ENCODE results near the gene SMYD3.
A peak's percentile ranks its signal among the peaks of the same experiment; 100 is the strongest.

SMYD3 gene

DNA sequence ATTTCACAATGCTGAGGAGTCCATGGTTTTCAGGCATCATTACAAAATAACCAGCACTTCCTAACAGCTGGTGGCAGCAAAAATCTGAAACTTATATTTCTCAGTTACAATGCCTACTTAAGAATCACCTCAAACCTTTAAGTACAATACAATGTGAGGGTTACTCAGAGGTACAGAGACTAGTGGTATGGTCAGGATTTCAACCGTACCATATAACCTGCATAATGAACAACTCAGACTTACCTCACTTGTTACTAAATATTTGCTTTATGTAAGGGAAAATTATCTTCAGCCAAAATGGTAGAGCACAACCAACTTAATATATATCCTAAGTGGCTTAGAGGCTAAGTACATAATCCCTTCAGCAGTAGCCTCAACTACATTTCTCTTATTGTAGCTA, 344.5 kb downstream of the SMYD3 start:
- DNase-seq: no peak

- no peak for DNase-seq
Measured at GRCh38 chr1:246161626-246162025, 345.5 kb downstream of the SMYD3 start.

DNA sequence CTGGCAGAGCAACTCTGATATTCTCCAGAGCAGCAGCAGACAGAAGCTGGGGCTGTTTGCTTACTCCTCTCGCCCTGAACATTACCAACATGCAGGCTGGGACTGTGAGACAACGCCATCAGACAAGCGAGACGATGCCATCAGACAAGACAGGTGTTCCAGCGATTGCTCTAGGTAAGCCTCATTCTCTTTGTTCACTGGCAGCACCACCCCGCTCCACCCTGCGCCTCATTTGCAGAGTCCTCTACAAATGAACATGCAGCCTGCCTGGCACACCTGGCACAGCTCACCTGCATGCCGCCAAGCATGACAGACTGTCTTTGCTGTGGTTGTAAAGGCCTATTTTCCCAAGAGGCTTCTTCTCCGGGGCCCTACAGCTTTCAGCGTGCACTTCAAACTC, 346.2 kb downstream of the SMYD3 start:
- no peak for DNase-seq

GRCh38 chr1:246160374-246160773, 346.7 kb downstream of the SMYD3 start:
- DNase-seq: no peak

DNA sequence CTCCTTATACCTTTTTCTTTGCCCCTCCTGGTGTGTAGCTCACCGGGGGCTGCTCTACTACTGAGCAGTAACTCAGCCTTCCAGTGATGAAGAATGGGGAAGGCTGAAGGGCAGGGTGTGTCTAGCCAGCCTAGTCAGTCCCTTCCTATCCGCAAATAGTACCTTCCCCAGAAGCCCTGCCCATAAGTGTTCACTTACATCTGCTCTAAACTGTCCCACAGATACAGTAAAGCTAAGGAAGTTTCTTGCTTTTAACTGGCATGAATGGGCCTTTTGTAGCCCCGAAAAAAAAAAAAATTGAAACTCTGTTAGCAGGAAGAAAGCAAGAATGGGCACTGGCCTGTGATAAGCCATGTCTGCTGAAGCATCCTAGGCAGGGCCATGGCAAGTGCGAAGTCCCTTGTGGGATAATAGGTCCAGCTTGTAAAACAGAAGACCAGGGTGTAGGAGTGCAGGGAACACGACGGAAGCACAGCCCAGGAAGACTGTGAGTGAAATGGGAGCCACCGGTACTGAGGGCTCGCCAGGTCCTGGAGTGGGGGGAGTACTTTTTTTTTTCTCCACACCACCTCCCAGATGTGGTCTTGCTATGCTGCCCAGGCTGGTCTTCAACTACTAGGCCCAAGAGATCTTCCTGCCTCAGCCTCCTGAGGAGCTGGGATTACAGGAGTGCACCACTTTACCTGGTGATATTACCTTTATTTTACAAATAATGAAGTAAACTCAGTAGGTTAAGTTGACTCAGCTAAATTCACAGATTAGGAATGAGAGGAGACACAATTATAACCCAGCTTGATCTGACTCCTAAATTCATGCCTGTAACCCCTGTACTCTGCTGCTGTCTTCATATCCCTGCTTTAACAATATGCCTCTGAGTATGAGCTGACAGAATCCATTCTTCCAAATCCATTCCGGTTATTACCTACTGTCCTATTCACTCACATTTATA, 347.5 kb downstream of the SMYD3 start:
- DNase-seq: no peak

DNA sequence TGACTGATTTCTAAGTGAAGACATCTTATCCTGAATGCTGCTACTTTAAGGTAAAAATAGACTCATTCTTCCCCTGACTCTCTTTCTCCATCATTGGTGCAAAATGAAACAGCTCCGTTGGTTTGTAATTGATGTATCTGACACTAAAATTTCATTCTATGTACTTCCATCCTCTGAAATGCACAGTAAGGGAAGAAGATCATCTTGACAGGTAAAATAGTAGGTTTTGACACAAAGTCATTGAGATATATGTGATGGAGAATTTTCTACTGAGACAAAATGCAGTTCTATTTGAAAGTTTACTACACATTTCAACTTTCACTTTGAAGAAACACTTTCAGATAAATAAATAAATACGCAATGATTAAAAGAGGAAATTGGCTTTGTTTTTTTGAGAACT, 348.9 kb downstream of the SMYD3 start:
- no peak for DNase-seq

- DNase-seq: no peak
Measured at GRCh38 chr1:246157516-246157915, 349.6 kb downstream of the SMYD3 start.

DNA sequence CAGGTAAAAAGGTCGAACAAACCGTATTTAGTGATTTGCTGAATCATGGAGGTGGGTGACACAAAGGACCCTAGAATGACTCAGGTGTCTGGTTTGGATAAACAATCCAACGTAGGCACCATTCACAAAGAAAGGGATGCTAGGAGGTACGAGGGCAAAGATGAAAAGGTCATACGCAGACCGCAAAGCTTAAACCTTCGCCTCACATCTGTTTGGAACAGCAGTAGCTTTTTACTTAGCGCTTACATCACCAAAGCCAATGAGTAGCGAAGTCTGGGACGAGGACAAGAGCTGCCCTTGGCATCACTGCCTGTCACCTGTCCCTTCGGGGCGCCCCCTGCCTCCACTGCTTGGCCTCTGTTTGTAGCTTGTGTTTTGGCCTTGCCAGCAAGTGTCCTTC, 350.2 kb downstream of the SMYD3 start:
- DNase-seq: no peak

DNA sequence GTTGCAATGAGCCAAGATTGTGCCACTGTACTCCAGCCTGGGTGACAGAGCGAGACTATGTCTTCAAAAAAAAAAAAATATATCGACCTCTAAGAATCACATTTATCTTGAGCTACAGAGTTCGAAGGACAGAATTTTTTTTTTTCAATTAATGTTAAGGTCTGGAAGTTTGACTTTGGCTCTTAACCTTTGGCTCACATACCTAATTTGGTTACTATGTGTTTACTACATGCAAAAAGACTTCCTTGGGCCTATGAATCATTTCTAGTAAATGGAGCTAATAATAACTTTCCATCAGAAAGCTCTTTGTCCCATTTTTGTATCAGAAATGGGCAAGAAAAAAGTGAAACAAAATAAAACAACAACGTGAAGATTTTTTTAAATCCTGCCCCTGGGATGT, 351.2 kb downstream of the SMYD3 start:
- no peak for DNase-seq

GRCh38 chr1:246153796-246154212, 353.3 kb downstream of the SMYD3 start:
- no peak for DNase-seq

DNA sequence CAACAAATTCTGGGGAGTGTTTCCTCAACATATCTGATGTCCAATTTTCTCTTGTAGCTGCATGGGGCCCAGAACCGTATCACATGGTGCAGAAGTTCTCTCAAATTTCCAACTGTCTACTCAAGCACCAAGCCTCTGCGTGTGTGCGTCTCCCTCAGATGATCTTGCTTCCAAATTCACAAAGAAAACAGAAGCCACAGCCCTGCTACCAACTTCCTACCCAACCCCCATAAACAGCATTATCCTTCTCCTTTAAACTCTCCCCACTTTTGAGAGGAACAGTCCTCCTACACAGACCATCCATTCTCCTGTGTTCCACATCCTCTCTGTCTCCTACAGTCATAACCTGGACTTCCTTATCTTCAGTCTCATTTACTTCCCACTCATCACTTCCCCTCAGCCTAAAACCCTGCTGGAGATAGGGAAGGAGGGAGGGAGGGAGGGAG, 354.1 kb downstream of the SMYD3 start:
- DNase-seq: no peak

DNA sequence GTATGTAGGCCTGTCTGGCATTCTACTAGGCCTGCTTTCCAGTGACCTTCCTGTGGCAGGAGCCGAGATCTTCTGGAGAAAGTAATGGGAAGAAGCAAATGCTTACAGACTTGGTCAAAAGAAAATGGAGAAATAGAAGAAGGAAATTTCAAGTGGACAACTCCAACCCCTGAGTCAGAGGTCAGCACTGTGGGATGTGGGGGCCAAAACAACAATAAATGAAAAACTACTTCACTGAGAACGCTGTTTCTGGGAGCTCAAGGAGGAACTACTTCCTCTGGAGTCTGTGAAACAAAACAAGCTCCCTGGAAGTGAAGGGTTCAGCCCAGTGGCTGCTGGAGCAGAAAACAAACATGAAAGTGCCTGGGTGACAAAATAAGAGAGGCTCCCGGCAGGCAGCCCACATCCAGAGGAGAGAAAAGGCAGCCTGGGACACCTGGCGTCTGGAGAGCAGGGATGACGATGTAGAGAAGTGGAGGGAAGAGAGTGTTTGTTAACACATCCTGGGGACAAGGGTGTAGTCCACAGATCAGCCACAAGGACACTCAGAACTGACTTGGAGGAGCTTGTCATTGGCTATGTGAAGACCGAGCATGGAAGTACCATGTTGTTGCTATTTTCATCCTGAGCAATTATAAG, 355.2 kb downstream of the SMYD3 start:
- no peak for DNase-seq

- DNase-seq: no peak
Measured at GRCh38 chr1:246149543-246149942, 357.5 kb downstream of the SMYD3 start.

DNA sequence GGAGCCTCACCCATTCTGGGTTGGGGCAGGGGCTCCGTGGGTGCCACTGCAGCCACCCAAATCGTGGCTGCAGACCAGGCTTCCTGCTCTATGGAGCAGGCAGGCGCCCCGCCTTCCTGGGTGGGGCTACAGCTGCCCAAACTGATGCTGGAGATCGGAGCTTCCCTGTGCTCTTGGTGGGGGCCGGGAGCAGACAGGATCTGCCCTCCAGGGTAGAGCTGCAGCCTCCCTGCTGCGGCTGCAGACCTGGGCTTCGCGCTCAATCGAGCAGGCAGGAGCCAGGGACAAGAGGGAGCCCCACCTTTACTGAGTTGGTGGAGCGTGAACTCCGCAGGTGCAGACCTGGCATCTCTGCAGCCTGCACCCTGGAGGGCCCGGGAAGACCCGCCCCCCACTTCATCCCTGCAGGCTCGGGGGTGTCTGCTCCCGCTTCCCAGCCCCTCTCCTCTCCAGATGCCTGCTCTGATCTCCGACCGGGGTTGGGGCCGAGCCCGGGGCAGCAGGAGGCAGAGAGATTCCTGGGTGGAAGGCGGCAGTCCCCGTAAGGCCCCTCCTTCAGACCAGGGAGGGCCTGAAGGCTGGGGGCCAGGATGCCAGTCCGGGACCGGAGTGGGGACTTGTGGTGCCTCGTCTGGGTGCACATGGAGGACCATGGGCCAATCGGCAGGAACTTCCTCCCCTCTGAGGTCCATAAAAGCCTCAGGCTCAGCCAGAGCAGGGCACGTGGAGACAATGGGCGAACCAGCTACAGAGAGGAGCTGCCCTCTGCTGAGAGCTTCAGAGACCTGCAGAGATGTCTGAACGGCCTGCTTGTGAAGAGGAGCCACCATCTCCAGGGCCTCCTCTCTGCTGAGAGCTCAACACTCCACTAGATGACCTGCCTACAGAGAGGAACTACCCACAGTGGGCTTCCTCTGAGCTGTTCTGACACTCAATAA, 359.3 kb downstream of the SMYD3 start:
- DNase-seq: no peak

DNA sequence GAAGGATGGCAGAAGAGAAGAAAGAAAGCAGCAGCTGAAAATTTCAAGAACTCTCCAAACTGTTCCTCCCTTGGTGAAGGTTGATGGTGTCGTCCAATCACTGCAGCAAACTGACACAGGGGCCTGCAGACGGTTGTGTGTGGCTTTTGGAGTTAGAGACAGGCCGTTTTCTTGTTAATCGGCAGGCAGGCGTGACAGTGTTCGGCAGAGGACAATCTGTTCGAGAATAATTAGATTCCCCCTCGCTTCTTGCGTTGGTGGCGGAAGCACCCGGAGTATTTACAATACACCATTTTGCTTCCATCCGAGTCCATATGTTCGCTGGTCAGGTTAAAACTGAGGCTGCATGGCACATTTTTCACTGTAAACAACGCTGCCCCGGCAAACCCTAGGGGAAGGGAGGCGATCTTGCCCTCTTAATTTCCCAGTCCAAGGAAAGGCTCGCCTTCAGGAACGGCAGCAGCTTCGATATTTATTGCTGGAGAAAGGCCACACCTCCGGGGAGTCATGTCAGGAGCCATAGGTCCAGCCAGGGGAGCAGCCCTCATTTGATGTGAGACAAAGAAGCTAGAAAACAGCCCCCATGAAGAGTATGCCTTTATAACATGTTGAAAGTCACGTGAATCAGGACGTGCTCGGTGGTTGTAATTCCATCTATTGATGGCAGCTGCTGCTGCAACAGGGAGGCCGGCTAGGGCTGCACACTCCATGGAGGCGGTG, 360.1 kb downstream of the SMYD3 start:
- DNase-seq: no peak

DNA sequence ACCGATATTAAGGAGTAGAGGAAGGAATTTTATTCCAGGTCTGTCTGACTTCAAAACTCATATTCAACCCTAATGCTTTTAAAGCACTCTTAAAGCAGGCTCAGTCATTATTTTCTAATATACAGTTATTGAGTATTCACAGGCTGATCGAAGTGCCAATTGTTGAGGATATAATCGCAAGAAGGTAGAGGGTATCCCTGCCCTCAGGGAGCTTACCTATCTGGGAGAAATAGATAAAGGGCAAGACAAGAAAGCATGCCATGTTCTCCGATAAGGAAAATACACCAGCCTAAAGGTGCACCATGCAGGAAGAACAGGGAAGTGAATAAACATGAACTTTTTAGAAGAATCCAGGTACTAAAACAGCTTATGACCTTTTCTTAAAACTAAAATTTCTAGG, 361.2 kb downstream of the SMYD3 start:
- no peak for DNase-seq

DNA sequence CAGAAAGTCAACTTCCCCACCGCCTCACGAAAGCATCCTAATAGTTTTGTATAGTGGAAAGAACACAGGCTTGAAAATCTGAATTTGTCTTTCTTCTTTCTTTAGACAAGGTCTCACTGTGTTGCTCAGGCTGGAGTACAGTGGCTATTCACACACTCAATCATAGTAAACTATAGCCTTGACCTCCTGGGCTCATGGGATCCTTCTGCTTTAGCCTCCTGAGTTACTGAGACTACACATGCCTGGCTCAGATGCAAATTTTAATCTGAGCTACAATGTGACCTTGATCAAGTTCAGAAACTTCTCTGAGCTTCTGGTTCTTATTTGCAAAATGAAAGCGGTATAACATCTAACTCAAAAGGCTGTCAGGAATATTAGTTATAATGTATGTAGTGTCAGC, 362.1 kb downstream of the SMYD3 start:
- no peak for DNase-seq

- DNase-seq: peak; percentile 61
Measured at GRCh38 chr1:246142320-246142893, 364.7 kb downstream of the SMYD3 start.

DNA sequence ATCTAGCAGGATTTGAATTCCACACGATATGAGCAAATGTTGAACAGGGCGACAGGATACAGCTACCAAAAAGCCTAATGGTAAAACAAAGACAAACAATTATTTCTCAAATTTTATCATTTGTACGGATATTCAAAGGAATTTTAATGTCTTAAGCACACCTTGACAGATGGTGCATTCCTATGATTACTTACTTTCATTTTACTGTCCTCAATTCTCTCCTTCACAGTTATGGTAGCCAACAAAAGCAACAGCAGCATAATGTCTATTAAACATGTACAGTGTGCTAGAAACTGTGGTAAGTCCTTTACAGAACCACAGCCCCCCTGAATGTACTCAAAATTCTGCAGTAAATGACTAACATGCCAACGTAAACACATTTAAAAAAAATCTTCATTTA, 365.8 kb downstream of the SMYD3 start:
- no peak for DNase-seq

DNA sequence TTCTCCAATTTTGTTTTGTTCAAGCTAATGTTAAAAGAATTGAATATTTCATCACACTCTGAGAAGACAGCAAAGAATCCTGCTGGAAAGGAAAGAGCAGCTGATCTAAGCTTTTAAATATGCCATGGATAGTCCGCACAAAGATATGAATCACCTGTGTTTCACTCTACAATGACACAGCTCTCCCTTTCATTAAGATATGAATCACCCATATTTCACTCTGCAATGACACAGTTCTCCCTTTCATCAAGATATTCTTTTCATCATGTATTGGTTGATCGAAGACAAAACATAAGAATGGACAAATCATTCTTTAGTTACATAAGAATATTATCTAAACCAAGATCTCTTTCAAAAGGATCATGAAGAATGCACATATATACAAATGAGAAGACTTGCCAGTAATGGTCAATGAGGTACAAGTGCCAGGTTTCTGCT, 367.3 kb downstream of the SMYD3 start:
- DNase-seq: no peak

GRCh38 chr1:246138781-246139180, 368.3 kb downstream of the SMYD3 start:
- no peak for DNase-seq

- DNase-seq: no peak
Measured at GRCh38 chr1:246136477-246136876, 370.6 kb downstream of the SMYD3 start.

Data from T1000 (cell line).